Kasumi-1 (cell line): ENCODE measurements around the gene NDUFAF8.

ENCODE experiments used
- DNase-seq, 2 experiments: peaks; one replicate each; lab custom pipeline; 2025; lab: John Stamatoyannopoulos, UW

The NDUFAF8 gene

DNA sequence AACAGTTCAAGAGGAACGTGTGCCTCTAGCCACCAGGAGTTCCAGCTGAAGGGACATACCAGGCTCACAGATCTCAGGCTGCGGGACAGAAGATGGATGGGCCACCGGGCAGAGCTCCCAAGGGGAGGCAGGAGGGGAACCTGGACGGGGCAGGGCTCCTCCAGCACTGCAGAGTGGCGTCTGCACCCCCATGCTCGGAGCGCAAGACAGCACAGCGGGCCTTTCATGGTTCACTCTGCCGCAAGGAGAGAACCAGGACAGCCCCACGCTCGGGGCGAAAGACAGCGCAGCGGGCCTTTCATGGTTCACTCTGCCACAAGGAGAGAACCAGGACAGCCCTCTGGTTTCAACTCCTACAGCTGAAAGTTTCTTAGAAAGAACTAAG, 35.3 kb downstream of the NDUFAF8 start:
- DNase-seq = no peak

DNA sequence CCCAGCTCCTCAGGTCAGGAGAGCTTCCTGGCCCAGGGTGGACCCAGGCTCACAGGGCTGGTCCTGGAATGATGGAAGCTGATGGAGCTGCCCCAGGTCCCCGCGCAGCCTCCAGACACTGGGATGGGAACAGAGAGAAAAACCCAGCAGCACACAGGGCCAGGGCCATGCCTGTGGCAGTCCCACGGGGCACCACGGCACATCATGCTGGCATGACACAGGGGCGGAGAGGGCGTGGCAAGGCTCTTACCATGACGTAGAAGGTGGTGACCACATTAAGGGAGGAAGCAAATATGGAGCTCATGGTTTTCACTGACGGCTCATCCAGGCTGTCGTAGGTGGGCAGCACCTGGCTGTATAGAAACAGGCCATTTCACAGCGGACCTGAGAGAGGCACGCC, 37.7 kb downstream of the NDUFAF8 start:
- no peak for DNase-seq

DNA sequence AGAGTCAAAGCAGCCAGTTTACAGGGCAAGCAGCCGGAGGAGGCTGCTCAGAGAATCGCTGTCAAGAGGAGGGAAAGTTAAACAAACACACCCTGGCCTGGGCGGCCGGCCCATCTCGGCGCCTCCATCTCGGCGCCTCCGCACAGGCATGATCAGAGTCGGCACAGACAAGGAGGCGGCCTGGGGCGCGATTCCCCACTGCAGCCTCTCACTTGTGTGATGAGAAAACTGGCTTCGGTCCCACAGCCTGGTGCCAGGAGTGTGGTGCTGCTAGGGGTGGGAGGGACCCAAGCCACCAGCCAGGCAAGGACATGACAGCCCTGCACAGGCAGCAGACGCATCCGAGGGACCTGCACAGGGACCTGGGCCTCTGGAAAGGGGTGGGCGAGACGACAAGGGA, 38.3 kb downstream of the NDUFAF8 start:
- DNase-seq = no peak

DNA sequence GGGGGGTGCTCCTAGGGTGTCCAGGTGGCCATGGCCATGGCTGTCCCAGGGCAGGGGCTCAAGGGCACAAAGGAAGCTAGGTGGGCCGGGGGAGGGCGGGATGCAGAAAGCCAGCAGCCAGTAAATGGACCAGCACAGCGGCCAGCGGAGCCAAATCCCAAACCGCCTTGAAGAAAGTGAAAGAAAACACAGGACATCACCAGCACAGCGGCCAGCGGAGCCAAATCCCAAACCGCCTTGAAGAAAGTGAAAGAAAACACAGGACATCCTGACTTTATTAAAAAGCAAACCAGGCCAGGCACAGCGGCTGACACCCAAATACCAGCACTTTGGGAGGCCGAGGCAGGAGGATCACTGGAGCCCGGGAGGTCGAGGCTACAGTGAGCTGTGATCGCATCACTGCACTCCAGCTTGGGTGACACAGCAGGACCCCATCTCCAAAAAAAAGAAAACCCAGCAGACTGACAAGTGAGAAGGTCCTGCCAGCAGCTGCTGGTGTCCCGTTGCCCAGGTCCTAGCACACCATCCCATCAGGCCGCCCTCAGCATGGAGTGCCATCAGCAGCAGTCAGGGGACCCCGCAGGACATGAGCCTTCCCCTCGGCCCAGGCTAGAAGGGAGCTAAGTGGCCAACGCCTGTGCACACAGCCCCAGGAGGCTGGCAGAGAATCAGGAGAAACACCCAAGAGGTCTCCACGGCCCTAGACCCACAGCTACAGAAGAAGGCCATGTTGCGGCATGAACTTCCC, 39.0 kb downstream of the NDUFAF8 start:
- no peak for DNase-seq

DNA sequence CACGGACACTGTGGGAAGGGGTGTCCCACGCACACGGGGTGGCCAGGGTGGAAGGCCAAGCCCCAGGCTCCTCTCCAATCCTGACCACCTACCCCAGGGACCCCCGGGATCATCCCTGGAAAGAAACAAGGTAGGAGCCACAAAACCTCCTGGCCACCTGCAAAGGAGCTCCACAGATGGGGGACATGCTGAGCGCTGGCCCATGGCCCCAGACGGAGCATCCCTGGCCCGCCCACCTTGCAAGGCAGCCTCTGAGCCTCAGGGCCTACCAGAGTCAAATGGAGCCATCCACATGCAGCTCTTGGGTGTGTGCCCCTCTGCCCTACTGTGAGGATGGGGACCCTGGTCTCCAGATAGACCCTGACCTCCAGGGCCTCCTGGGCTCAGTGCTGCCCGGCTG, 39.7 kb downstream of the NDUFAF8 start:
- DNase-seq = no peak

DNA sequence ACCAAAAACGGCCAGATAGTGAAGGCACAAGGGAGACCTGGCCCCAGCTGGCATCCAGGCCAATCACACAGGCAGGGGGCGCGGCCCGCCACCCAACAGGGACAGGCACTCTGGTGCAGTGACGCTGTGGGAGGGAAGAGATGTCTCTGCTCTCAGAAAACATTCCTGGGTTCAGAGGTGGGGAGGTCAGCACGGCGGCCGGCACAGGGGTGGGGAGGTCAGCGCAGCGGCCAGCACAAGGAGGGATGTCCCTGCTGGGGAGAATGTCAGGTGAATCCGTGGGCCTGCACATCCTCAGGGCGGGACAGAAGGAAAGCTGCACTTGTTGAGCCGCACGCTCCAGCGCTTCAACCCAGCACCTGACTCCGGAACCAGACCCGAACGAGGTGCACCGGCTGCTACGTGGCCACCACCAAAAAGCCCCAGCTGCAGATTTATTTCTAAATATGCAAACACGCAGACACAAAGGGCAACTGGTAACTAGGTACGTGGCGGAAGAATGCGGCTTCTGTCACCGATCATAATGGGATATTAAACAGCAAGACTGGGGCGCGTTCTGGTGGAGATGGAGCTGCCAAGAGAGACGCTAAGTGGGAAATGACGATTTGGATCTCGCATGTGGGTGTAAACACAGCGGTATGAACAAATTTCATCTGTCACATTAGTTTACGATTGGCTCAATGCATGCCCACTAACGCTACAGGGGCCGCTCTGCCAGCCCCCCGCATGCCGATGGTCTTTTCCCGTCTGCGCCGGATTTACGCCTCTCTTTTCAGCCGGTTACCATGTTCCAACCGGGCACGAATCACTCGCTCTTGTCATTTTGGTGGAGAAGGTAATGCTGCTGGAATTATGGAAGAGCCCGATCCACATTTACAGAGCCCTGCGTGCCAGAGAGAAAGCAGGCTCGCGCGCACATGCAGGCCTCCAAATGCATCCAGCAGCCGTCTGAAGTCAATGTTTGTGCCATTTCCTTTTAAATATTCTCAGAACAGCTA, 40.5 kb downstream of the NDUFAF8 start:
- DNase-seq = no peak

DNA sequence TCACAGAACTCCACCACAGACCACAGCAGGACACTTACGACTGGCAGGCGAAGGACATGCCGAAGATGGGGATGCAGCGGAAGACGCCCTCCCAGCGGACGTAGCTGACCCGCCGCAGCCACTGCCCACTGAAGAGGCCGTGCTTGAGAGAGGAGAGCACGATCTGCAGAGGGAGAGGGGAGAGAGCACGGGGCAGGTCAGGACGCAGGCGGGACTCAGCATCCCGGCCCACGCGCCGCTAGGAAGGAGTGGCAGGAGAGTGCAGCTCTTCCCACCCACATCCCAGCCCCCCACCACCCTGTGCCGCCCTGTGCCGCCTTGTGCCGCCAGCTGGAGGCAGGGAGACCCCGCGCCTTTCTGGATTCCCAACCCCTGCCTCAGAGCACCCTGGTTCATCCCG, 41.5 kb downstream of the NDUFAF8 start:
- no peak for DNase-seq

DNA sequence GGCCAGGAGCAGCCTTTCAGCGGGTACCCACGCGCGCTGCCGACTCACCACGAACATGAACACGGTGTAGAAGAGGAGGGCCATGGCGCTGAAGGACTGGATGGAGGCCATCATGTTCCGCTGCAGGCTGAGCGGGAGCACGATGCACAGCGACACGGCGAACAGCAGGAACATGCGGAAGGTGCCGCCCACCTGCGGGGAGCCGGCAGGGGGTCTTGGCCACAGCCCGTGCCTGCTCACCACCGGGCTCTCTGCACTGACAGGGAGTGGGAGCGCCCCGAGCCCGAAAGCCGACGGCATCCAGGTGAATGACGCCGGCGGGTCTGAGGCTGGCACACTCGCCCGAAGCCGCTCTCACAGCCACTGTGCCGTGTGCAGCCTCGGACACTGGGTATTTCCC, 43.0 kb downstream of the NDUFAF8 start:
- DNase-seq = no peak

DNA sequence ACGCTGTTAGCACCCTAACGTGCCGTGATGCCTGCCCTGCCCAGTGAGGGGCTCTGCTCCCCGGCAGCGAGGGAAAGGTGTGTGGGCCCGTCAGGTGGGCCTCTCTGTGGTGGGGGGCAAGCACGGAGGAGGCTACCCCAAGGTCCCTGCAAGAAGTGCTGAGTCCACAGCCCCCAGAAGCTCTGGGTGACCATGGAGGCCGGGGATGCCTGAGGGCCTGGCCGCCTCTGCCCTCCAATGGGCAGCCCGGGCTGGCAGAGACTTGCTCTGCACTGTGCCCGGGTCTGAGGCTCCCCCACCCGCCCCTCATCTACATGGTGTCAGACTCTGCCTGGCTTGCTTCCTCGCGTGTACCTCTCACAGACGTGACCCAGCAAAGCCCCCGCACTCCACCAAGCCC, 43.8 kb downstream of the NDUFAF8 start:
- no peak for DNase-seq

DNA sequence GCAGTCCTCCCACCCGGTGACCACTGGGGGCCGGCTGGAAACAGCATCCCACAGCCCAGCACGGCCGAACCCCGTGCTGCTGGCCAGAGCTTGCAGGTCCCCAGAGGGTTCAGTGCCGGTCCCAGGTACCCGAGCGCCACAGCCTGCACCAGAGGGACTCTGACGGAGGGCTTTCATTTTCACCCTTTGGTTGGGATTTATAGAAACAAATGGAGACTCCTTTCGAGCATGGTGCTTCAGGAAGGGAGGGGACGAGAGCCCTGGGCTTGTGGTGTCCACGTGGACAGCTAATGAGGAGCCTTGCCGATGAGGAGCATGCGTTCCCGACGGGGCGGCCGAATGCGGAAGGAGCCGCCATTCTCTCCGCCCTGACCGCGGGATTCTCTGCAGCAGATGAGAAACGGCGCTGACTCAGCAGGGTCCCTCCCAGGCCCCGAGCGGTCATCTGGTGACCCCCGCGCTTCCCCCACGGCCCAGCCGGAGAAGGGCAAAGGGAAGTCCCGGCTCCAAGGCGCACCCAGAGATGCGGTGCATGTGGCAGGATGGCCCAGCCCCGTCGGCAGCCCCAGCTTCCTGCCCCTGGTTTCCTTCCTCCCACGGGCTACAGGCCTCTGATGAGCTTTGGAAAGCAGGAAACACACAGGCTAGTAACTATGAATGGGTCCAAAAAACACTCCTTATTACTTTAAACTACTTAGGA, 46.2 kb downstream of the NDUFAF8 start:
- peak; percentile 97 for DNase-seq

DNA sequence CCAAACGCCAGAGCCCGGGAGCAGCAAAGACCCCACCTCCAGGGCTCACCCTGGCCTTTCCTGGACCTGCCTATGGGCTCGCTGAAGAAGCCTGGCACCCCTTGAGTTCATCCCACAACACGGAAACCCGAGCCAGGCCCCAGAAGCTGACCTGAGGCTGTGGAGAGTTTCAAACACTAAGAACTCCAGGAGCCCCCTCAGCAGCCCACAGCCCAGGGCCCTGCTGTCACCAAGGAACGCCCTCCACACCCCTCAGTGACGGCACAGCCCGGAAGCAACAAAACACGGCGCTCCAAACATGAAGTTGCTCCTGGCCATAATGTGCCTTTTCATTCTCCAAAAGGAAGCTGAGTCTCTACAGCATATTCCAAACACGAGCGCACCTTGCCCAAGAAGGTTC, 46.8 kb downstream of the NDUFAF8 start:
- peak; percentile 78 to 83 for DNase-seq

DNA sequence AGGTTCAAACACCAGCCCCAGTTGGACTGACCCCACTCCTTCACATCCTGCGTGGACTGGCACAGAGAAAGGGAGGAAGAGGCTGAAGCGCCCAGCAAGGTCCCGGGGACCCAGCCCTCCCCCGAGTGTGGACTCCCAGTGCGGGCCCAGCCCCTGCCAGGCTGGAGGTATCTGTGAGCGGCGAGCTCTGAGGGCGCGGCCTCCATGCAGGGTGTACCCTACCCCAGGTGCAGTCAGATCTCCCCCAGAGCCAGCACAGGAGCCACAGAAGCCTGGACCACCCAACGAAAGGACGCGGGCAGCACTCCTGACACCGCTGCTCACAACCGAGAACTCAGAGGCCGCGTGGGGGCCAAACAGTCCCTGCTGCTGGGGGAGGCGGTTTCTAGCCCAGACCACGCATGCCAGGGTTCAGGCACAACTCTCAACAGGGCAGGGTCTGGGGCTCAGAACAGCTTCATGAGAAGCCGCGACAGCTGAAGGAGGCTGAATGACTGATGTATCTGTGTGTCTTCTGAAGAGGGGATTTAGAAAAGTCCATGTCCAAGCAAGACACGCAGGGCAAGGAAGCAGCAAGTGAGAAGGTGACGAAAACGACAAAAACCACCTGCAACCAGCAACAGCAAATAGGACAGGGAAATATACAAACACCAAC, 47.5 kb downstream of the NDUFAF8 start:
- DNase-seq = no peak

DNA sequence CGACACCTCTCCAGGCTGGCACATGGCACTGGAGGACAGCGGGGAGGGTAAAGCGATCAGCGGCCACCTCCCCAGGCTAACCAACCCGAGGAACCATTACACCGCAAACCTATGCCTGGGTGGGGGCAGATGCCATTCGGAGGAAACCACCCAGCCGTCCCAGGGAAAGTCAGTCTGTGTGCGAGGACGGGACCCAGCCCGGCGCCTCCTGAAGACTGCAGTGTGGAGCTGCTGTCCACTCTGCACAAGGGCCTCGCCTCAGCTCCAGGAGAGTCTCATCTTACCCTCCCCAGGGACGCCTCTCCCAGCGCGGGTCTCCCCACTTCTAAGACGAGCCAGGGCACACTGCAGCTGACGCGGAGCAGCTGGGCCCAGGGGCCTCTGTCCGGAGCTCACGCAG, 48.0 kb downstream of the NDUFAF8 start:
- DNase-seq = no peak

DNA sequence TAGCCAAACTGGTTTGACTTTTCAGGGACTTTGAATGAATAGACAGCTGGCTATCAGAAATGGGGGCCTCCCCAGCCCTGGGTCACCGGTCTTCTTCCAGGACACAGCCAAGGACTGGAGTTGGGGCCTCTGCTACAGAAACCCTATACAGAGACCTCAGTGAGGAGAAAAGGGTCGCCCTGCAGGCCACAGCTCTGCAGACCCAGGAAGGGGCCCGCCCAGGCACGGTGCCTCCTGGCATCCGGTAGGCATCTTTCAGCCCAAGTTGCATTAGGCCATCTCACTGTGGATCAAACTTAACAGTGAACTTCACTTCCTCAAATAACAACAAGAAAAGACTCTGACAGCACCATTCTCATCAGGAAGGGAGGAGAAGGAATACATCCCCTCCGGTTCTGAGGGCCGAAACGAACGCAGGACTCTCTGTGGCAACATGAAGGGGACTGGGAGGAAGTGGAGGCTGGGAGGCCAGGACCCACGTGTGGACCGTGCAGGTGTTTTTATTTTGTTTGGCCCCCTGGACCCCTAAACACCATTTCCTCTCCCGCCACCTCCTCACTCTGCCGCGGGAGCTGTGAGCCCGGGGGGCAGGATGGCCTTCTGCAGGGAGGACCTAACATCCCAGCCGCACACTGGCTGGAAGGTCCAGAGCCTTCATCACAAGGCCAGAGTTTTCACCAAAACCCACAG, 48.8 kb downstream of the NDUFAF8 start:
- peak; percentile 91 to 92 for DNase-seq

DNA sequence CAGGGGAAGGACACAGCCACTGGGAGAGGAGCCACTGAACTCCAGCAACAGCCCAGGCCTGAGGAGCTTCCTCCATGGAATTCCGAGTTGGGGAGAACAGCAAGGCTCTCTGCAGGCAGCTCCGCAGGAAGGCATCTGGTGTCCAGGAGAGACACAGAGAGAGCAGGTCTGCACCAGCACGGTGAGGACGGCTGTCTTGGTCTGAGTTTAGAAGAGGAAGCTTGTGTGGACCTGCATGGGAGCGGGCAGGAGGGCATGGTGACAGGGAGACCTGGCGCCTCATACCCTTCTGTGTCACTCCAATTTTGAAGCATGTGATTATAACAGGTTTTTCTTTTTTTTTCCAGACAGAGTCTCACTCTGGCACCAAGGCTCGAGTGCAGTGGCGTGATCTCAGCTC, 49.6 kb downstream of the NDUFAF8 start:
- peak in 1 of 2 experiments; percentile 42 for DNase-seq

DNA sequence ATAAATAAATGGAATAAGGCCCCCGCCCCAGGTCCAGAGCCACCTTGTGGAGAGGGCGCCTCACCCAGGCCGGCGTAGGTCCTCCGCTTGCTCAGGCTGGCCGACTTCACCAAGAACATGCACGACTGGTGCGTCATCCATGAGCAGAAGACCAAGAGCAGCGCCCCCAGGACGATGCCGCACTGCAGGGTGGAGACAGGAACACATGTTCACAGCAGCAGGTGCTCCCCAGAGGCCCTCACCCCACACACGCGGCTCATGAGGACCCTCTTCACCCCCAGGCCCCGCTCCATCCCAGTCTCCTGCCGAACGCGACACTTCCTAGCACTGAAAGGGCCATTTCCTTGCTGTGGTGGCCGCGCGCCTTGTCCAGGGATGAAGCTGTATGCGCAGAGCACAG, 50.5 kb downstream of the NDUFAF8 start:
- no peak for DNase-seq

DNA sequence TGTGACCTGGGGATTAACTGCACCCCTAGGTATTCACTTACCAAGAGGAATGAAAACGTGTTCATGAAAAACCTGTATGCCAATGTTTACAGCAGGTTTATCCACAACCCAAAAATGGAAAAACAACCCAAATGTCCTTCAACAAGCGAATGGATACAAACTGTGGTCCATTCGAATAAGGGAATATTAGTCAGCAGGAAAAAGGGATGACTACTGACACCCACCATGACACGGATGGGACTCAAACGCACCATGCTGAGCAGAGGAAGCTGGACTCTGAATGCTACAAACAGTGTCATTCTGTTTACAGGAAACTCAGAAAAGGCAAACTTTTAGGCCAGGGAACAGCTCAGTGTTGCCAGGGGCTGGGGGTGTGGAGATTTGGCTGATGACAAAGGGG, 51.1 kb downstream of the NDUFAF8 start:
- no peak for DNase-seq
